ENCODE data around the gene CDC25C.
"Not testable (repeated sequence)": the region's sequence is repeated elsewhere in the genome, so short reads cannot be mapped to it uniquely, and the experiment has no call there.

CDC25C gene

DNA sequence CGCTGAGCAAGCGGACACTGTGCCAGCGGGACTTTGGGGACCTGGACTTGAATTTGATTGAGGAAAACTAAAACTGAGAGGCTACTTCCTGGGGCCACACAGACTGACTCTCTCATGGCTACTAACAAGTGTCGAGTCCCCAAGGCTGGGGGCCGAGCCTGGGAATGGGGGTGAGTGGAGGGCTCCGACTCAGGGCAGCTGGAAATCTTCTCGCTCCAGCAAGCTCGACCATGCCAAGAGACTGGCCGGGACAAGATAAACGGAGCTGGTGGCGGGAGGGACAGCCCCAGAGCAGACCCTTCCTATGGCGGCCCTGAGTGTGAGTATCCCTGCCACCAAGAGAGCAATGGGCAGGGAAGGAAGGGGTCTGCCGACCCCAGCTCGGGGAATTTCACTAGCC is 15.3 kb upstream of the CDC25C start:
- no peak for DNase-seq (ENCODE audit: low read depth in 2 of 2)

DNA sequence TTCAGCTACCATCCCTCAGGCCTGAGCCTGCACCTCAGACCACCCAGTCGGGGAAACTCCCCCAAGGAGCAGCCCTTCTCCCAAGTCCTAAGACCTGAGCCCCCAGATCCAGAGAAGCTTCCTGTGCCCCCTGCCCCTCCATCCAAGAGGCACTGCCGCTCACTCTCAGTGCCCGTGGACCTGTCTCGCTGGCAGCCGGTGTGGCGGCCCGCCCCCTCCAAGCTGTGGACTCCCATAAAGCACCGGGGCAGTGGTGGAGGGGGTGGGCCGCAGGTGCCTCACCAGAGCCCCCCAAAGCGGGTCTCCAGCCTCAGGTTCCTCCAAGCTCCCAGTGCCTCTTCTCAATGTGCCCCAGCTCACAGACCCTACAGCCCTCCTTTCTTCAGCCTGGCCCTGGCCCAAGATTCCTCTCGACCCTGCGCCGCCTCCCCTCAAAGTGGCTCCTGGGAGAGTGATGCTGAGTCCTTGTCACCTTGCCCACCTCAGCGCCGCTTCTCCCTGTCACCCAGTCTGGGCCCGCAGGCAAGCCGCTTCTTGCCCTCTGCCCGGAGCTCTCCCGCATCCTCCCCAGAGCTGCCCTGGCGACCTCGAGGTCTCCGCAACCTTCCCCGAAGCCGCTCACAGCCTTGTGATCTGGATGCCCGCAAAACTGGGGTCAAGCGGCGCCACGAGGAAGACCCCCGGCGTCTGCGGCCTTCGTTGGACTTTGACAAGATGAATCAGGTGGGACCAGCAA is 13.5 kb upstream of the CDC25C start:
- no peak for DNase-seq (ENCODE audit: low read depth in 2 of 2)

DNA sequence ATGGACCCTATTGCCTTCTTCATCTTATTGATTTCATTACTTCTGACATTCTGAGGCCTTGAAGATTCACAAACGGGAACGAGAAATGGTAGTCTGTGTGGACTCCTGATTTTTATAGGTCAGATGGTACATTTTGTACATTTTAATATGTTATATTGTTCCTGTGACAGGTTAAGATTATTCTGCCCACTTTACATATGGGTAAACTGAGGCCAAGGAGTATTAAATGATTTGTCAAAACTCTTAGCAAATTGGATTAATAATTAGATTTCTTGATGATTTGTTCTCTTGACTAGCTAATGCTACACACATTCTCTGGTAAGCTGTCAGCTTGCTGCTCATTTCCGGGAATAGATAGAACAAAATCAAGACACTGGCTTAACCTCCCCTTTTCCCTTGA is 8.4 kb upstream of the CDC25C start:
- DNase-seq (ENCODE audit: low read depth in 2 of 2): no peak

DNA sequence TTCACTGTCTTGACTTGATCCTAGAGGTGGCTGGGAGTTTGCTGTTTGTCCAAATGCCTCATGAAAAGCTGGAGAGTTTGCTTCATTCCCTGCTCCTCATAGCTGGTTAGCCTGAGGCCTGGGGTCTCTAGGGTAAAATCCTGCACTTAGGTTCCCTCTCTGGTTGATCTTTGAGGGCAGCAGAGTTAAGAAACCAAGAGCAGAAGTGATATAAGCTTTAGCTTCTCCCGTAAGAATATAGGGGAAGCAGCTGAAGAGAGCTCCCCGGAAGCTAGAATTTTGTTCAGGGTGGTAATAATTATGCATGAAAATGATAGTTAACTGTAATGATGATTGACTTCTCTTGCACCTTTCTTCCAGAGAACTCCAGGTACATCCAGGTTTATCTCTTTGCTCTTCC is 7.9 kb upstream of the CDC25C start:
- no peak for DNase-seq (ENCODE audit: low read depth in 2 of 2)

DNA sequence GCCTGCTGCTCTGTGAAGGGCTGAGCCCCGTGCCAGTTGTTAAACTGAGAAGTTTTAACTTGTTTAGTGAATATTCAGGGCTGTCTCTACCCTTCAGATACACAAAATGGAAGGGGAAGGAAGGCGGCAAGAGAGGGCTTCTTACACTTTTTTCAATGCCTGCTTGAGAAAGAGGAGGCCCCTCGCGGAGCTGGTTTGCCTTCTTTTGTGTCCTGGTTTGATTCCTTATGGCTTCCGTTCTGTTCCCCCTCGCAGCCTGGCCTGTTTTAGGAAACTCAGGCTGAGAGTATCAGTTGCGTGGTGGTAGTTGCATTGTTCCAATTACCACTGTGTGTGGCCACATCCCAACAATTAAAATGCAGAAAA is 7.5 kb upstream of the CDC25C start:
- DNase-seq (ENCODE audit: low read depth in 2 of 2): no peak

DNA sequence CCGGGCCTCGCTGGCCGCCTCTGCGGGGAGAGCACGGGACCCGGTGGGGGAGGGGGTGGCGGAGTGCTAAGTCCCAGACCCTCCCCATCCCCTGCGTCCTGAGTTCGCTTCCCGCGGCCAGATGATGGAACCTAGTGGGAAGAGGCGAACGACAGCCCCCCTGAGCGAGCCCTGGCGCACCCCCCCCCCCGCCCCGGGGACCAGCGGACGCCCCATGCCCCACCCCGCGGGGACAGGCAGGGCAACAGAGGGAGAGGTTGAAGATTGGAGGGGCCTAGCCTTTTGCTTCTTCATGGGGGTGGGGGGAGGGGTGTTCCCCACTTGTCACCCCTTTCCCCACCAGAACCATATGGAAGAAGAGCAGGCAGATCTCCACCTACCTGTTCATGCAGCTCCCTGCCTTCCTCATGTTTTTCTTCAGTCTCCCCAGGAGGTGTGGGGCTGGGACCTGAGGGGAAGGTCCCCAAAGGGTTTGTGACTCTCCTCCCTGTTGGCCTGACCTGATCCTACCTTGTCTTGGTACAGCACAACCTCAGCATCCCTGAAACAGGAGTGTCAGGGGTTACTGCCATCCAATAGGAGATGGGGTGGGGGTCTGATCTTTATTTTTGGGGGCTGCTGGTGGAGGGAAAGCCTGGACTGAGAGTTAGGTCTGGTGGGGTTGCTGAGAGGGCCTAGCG is 6.9 kb upstream of the CDC25C start:
- DNase-seq (ENCODE audit: low read depth in 2 of 2): no peak

DNA sequence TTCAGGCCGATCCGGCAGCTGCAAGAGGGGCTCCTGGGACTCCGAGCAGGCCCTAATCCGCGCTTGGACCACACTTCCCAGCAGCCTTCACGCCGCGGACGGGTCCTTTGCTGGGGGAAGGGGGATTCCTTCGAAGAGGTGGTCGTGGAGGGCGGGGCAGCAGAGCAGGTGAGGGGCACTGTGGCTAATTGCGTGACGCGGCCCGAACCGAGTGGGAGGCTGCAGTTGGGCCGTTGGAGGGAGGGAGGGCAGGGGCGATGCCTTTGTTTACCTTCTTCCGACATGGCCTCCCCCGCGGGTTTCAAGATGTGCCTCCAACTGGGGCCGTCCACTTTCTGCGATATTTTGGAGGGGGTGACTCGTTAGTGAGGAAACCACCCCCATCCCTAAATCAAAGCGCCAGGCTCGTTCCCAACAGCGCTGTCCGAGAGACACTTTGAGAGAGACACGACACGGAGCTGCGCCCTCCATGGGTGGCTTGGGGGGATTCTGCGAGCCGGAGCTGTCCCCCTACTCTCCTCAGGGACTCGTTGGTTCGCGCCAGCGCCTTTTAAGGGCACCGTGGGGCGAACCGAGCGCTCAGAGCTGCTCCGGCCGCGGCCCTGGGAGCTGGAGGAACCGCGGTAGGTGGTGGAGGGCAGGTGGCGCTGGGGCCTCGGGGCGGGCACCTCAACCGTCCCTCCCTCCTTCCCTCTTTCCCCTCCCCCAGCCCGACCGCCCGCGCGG is 6.2 kb upstream of the CDC25C start, which contains the start of gene FAM53C:
Gene FAM53C, plus strand, starts transcription at position 582 of the 726 bp plus-strand sequence. CDS start 3,070 bp downstream, outside the sequence.
- DNase-seq (ENCODE audit: low read depth in 2 of 2): peak; percentile 78 to 86

DNA sequence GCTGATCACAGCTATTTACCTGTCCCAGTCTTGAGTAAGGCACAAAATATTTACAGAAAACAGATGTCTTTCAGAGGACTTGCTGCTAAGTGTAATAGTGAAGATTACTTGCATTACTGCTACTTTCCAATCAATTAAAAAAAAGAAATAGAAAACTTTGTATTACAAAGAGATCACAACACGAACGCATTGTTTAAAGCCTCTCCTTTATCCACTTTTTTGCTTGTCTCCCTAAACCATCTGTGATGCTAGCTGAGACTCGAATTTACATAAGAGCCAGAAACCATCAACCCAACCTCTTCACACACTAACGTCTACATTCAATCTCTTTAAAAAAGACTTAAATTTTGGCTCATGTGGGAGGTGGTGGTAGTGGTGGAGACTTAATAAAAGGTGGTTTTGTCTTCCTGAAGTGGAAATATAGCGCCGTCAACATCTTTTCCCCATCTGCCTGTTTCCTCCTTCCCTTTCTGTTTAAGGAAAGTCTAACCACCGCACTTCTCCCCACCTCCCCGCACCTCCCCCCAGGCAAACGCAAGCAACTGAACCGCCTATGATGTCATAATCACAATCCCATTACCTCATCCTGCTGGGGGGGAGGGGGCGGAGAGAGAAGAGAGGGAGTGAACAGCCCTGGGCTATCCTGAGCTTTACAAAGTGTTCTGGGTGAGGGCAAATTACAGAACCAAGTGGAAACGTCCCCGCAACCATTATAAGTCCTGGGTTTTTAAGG is 5.5 kb upstream of the CDC25C start:
- peak in 1 of 2 donors; percentile 47 for DNase-seq (ENCODE audit: low read depth in 2 of 2)

DNA sequence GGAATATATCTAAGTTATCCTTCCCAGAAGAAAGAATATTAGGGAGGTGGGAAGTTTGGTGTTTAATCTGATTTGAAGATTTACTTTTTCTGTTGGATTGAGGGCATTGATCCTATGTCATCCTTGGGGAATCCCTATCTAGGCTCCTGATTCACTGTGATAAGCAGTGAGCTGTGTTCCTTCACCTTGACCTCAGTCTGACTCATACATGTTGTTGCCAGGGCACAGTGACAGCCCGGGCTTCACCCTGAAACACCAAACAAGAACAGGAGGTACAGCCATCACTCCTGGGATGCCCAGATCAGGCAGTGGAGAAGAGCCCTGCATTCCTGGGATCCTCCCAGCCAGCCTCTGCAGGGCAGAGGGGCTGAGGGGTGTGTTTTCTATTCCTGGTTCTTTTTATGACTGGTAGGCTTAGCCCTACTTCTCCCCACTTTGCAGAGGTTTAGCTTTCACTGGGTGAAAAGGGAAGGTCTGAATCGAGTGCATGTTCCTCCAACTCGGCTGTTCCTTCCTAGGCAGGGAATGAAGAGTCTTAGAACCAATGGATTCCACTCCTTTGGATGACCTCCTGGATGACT is 3.4 kb upstream of the CDC25C start:
- DNase-seq (ENCODE audit: low read depth in 2 of 2): no peak

DNA sequence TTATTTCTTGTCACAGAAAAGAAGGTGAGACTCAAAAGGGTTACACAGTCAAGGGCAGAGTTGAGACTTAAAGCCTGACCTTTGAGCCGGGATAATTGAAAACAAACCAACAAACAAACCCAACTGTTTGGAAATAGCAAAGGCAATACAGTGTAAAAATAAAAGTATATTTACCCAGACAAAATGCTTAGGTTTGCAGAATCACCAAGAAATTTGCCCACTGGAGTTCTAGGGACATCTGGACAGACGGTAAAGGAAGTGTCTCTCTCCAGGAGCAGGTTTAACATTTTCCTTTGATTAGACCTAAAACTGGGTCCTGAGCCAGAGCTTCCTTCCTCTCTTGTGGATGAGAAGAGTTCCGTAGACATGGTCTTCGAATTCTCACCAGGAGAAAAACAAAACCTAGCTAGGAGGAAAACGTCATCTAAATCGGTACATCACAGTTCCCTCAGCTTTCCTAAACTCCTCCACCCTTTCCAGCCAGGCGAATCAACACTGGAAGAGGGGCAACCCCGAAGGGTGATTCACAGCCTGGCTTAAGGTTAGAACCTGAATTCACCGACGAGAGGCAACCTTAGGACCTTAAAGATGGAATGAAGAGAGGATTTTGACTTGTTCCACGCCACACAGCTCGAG is 673 bp downstream of the CDC25C start:
- DNase-seq (ENCODE audit: low read depth in 2 of 2): no peak

DNA sequence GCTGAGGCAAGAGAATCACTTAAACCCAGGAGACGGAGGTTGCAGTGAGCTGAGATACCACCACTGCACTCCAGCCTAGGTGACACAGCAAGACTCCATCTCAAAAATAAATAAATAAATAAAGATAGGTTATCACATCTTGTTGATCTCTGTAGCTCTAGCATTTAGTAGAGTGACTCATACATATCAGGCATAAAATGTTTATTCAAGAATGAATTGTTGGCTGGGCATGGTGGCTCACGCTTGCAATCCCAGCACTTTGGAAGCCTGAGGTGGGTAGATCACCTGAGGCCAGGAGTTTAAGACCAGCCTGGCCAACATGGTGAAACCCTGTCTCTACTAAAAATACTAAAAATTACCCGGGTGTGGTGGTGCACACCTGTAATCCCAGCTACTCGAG is 13.4 kb downstream of the CDC25C start:
- not testable (repeated sequence) for DNase-seq (ENCODE audit: low read depth in 2 of 2)

DNA sequence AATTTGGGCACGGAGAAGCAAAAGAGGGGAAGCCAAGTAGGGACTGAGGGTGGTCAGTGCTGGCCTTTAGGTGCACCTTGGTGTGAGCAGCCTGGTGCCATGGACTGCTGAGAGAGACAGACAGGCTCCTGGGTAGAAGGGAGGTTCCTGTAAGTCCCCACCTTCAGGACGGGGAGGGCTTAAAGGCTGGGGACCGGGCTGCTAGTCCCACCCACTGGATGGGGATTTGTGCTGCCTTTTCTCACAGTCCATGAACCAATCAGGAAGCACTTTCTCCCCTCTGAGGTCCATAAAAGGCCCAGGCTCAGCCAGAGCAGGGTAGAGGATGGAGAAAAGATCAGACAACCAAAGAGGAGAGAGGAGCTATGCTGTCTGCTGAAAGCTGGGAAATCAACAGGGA is 15.2 kb downstream of the CDC25C start:
- no peak for DNase-seq (ENCODE audit: low read depth in 2 of 2)

DNA sequence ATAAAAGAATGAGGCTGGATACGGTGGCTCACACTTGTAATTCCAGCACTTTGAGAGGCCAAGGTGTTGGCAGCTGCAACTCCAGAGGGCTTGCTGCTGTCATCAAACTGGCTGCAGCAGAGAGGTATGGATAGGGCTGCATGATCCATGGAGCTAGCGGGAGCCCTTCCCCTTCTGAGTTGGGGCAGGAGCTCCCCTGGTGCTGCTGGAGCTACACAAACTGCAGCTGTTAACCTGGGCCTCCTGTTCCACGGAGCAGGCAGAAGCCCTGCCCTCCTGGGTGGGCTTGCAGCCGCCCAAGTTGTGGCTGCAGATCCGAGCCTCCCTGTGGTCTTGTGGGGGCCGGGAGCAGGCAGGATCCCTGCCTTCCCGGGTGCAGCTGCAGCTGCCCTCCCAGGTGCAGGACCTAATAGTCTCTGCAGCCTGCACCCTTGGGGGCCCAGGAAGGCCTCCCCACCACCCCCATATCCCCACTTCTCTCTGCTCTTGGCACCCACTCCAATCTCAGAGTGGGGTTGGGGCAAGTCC is 15.8 kb downstream of the CDC25C start:
- DNase-seq (ENCODE audit: low read depth in 2 of 2): no peak

DNA sequence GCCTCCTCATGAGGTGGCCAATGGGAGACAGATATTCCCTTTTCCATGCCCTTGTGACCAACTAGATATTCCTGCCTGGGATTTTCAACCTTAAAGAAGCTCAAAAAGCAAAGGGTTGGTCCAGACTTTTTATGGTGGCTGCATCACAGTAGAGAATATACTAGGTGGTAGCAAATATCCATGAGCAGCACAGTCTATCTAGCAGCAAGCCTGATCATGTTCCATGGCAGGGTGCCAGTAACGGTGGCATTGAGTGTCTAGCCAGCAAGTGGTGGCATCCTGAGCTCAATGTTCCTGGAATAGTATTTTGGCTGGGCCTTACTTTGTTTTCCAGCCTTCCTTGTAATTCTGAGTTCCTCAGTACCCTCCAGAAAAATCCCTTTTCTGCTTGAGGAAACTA is 25.8 kb downstream of the CDC25C start:
- no peak for DNase-seq (ENCODE audit: low read depth in 2 of 2)

DNA sequence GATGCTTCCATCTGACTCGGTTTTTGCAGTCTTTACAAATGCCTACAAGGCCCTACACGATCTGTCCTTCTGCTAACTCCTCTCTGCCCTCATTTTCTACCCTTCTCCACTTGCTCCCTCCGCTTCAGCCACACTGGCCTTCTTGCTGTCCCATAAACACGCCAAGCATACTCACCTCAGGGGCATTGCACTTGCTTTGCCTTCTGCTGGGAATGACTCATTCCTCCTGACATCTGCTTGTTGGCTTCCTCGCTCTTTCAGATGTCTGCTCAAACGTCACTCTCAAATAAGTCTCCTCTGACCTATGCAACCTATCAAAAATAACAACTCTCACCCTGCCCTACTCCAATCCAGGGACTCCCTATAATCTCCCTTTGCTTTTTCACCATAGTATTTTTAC is 28.2 kb downstream of the CDC25C start:
- DNase-seq (ENCODE audit: low read depth in 2 of 2): no peak

DNA sequence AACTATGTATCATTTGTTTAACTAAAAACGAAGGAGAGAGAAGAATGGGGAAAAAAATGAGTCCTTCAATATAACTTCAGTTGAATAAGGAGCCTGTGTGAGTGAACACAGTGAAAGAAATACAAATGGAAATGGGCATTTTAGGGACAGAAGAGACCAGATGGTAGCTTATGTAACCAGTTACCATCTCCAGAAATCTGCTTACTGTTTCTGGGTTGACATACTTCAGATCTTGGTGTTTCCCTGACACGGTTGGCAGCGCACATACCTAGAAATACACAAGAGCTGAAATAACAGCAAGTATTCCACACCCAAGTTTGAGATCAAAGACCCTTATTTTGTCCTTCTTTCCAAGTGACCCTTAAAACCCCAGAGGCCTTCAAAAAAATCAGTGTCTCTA is 42.3 kb downstream of the CDC25C start:
- no peak for DNase-seq (ENCODE audit: low read depth in 2 of 2)

DNA sequence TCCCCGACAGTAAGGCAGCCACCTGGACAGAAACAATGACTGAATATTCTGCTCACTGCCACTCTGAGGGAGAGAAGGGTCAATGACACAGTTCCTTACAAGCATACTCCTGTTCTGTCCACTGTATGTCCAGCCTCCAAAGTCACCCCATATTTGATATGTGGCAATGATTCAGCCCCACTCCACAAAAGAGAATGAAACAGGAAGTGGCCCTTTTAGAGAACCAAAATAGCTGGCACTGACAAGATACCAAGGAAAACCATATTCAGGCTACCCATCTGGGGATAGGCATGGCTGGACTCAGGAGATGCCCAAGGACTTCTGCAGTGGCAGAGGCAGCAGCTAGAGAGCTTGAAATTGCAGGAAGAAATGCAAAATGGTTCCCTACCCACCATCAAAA is 44.4 kb downstream of the CDC25C start:
- no peak for DNase-seq (ENCODE audit: low read depth in 2 of 2)

DNA sequence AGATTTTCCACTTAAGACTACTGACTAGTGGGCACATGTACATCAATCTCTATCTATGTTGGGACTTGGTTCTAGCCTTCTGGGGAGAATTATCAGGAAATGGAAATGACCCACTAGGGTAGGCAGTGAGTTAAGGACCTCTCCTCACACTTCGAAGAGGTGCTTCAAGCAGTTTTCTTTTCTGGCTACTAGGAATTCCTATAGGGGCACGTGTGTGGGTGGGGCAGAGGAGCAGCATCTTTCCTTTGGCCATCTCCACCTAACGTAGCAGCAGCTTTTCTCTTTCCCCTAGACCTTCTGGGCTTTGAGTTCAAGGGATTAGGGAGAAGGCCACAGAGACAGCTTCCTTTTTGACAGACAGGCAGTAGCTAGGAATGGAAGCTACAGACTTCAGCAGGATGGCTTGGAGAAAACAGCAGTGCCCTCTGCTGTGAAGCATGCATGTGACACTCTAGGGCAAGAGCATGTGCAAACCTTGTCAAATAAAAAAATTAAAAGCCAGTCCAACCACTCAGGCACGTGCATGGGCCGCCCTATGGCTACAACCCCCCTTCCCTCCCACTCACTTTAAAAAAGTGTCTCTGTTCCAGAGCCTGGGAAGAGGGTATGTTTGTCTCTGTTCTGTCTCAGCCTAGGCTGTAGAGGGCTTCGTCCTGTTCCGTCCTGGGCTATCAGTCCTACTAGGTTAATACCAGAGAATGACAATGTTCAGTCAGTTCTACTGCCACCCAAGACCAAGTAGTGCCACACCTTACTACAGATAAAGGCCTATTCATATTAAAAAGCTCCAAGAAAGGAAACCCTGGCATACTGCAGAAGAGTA is 48.5 kb downstream of the CDC25C start:
- DNase-seq (ENCODE audit: low read depth in 2 of 2): no peak

DNA sequence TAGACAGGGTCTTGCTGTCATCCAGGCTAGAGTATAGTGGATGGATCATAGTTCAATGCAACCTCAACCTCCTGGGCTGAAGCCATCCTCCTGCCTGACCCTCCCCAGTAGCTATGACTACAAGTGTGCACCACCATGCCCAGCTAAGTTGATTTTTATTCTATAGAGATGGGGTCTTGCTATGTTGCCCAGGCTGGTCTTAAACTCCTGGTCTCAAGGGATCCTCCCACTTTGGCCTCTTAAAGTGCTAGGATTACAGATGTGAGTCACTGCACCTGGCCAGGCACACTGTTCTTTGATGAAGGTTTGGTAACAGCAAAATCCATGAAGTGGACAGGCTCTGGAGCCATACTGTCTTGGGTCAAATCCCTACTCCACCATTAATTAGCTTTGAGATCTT is 50.7 kb downstream of the CDC25C start:
- no peak for DNase-seq (ENCODE audit: low read depth in 2 of 2)

DNA sequence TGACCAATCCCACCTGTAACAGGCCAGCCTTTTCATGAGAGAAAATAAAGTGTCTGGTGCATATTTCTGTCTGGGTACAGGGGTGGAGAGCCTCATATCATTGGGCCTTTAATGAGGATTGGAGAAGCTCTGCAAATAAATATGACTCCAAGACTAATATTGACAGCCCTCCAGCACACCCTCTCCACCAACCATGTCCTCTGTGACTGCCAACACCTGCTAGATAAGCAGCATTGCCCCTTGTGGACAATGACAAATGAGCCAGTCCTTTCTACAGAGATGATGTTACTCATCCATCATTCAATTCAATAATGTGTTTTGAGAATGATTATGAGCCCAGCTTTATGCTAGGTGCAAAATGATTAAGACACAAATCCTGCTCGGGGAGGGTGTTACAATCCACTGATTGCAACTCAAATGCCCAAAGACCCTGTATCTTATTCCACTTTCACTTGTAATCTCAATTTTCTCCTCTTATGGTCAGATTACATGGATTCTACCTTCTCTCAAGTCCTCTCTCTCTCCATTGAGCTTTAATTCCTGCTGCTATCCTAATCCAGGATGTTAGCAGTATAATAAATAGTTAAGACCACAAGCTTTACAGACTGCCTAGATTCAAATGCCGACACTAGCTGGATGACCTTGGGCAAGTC is 55.1 kb downstream of the CDC25C start:
- DNase-seq (ENCODE audit: low read depth in 2 of 2): no peak
